ENCODE results near the gene DHX29.

DNA sequence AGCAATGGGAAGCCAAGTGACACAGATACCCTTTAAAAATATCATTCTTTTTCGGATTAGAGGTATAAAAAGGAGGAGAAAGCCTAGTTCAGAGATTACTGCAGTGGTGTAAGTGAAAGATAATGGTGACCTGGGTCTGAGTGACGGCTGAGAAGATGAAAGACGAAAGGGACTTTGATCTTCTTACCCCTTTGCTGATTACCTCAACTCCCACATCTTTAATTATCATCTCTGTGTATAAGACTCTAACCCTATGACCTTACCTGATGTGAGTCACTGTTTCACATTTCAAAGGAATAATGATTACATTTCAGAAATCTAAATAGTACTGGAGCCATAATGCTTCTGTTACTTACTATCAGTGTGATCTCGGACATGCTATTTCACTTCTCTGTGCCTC lies 52.7 kb downstream of the DHX29 start:
- TF ChIP-seq, protein P1, sequence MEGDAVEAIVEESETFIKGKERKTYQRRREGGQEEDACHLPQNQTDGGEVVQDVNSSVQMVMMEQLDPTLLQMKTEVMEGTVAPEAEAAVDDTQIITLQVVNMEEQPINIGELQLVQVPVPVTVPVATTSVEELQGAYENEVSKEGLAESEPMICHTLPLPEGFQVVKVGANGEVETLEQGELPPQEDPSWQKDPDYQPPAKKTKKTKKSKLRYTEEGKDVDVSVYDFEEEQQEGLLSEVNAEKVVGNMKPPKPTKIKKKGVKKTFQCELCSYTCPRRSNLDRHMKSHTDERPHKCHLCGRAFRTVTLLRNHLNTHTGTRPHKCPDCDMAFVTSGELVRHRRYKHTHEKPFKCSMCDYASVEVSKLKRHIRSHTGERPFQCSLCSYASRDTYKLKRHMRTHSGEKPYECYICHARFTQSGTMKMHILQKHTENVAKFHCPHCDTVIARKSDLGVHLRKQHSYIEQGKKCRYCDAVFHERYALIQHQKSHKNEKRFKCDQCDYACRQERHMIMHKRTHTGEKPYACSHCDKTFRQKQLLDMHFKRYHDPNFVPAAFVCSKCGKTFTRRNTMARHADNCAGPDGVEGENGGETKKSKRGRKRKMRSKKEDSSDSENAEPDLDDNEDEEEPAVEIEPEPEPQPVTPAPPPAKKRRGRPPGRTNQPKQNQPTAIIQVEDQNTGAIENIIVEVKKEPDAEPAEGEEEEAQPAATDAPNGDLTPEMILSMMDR (IDR thresholded peaks at IDR 0.05; ENCODE audit: poor library complexity): no peak
- no peak for TF ChIP-seq EZH2phosphoT487 (IDR thresholded peaks at IDR 0.05; ENCODE audit: low read depth, severe bottlenecking, unreplicated experiment)

All from hepatocyte (in vitro differentiated cells).